HG03097 (cell line): ENCODE results near the gene PWP2.
"Not testable (repeated sequence)": the region's sequence is repeated elsewhere in the genome, so short reads cannot be mapped to it uniquely, and the experiment has no call there.

Source experiments
- ATAC-seq: cut with Tn5 transposase; IDR thresholded peaks from one replicate; pipeline ENCODE4 v1.9.1; 2021; ENCODE audit not compliant: unreplicated experiment, low FRiP score

The PWP2 gene

DNA sequence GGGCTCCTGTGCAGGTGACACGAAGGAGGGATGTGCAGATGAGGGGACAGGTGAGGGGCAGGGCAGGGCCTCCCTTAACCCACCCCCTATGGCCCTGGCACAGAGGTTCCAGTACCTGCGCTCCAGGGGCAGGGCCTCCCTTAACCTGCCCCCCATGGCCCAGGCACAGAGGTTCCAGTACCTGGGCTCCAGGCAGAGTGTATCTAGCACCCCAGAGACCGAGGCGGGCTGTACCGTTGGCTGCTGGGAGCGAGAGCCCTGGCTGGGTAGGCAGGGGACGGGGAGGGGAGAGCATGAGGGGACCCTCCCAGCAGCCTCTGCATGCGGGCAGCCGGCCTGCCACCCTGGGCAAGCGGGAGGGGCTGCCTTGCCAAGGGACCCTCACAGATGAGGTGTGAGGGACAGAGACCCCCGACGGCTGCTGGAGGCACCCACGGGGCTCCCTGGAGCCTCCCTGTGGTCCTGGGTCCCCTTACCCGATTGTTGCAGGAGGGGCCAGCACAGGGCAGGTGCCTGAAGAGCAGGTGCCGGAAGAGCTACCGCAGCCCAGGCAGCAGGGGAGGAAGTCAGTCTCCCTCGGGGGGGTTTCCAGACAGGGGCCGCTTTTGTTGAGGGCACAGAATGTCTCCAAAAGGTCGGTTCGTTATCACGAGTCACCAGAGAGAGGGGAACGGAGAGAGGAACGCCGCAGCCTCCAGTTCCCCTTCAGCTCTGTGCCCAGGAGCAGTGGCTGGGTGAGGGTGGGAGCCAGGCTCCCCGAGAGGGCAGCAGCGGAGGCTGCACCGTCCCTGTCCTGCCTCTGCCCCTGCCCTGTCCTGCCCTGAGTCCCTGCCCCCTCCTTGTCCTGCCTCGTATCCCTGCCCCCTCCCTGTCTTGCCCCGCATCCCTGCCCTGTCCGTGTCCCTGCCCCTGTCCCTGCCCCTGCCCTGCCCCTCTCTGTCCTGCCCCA is 52.4 kb downstream of the PWP2 start:
- not testable (repeated sequence) for ATAC-seq

DNA sequence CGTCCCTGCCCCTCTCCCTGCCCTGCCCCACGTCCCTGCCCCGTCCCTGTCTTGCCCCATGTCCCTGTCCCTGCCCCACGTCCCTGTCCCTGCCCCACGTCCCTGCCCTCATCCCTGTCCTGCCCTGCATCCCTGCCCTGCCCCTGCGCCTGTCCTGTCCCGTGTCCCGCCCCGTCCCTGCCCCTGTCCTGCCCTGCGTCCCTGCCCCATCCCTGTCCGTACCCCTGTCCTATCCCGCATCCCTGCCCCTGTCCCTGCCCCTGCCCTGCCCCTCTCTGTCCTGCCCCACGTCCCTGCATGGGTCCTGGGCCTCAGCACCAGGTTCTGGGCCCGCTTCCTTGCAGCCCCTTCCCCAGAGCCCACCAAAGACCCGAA is 53.1 kb downstream of the PWP2 start:
- ATAC-seq: not testable (repeated sequence)

DNA sequence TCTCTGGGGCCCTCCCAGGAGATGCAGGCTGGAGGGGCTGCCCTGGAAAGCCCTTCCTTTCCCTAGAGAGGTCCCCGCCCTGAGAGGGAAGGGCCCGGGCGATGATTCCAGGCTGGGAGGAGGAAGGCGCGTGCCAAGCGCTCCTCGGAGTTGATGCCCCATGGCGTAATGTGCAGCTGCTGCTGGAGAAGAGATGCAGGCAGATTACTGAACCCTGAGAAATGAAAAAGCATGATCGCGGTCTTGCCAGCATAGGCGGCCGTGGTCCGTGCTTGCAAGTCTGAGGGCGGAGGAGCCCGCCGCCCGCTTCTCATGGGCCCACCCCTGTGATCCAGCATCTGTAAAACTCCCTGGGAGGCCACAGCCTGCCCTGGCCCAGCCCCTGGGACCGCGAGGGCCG is 53.6 kb downstream of the PWP2 start:
- ATAC-seq: not testable (repeated sequence)

DNA sequence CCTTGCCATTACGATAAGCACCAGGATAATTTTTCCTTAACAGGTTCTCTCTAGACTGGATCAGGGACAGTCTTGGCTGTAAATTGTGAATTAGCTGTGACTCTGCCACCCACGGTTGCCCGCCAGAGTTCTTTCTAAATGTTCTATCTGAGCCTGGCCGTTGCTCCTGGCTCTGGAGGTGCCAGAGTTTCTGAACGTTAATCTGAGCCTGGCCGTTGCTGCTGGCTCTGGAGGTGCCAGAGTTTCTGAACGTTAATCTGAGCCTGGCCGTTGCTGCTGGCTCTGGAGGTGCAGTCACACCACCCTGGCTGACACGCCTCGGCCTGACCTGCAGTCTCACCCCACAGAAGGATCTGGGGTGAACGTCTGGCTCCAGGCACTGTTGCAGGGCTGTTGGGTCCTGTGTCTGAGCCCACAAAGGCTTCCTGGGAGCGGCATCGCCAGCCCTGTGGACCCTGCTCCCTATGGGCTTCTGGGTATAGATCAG is 56.0 kb downstream of the PWP2 start:
- not testable (repeated sequence) for ATAC-seq

DNA sequence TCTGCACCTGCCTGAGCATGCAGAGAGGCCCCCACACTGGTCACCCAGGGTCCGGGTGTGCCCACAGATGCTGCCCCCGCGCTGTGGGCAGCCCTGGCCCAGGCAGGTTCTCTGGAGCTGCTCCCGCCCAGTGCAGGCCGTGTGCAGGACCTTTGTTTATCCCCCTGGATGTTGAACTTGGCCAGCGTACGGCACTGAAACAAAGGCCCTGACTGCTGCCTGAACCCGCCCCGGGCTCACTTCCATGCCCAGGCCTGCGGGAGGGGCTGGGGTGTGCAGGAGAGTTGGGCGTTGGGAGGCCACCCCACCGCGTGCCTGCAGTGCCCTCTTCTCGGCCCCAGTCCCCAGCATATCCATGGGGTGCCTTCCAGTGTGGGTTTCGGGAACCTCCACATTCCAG is 58.7 kb downstream of the PWP2 start:
- not testable (repeated sequence) for ATAC-seq

DNA sequence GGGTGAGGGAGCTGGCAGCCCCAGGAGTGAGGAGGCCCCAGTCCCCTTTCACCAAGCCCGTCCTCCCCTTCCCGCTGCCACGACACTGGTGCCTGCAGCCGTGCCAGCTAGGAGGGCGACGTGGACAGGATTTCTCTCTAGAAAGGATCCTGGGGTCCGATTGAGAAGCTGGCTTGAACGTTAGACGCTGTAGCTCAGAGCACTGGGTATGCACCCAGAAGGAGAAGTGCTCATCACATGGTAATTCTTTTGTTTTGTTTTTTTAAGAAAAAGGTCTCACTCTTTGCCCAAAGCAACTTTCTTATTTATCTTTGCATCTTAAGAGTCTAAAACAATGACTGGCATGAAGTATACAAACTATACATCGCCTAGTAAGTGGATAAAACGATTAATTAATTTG is 60.3 kb downstream of the PWP2 start:
- ATAC-seq: not testable (repeated sequence)

DNA sequence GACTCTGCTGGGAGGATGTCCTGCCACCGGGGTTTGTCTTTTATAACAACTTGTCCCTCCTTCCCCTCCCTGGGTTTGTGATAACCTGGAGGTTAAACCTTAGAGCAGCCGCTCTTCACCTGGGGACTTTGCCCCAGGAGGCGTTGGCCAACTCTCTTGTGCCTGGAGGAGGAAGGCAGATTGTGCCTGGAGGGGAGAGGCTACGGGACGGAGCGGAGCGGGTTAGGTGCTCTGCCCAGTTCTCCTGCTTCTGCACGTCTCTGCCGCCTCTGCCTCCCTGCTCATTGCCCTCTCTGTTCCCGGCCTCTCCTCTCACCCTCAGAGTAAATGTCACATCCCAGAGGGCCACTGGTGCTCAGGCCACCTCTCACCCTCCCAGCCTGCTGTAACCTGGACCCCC is 63.1 kb downstream of the PWP2 start:
- not testable (repeated sequence) for ATAC-seq

DNA sequence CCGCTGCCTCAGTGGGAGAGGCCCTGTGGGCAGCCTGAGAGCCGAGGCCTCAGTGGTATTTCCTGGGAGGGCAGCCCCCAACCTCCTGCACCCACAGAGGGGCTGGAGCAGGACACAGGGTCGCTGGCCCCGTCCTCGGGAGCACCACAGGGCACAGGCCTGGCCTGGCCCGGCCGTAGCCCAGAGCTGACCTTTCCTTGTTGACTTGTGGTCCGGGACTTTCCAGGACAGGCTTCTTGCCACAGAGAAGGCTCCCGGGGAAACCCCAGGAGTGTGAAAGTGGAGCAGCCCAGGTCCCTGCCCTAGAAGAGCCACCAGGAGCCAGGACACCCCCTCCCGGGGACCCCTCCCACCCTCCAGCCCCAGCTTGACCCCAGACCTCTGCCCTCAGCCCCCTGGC is 63.7 kb downstream of the PWP2 start:
- ATAC-seq: not testable (repeated sequence)

DNA sequence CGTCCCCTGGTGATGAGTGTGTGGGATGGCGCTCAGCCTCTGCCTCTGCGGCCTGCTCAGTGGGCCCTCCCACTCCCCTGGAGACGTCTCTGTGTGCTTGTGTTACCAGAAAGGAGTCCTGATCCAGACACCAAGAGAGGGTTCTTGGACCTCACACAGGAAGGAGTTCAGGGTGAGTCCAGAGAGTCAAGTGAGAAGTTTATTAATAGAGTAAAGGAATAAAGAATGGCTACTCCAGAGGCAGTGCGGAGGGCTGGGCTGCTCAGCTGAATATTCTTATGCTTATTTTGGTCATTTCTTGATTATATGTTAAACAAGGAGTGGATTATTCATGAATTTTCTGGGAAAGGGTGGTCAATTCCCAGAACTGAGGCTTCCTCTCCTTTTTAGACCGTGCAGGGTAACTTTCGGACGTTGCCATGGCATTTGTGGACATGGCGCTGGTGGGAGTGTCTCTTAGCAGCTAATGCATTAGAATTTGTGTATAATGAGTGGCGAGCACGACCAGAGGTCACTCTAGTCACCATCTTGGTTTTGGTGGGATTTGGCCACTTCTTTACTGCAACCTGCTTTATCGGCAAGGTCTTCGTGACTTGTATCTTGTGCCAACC is 64.9 kb downstream of the PWP2 start:
- ATAC-seq: not testable (repeated sequence)

DNA sequence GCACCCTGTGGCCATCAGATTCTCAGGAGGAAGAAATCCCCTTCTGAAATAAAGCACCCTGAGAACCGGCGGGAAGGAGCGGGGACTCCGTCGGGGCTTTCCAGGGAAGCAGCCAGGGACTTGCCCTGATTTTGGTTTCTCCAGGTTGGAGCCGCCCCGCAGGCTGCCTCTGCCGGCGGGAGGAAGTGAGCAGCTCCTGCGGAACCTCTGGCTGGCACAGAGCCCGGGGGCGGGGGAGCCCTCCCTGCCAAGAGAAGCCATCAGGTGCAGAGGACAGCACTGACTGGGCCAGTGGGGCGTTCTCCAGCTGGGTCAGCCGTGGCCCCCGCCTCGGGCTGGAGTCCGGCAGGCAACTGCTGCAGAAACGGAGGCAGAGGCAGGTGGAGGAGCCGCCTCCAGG is 65.5 kb downstream of the PWP2 start:
- ATAC-seq: not testable (repeated sequence)

DNA sequence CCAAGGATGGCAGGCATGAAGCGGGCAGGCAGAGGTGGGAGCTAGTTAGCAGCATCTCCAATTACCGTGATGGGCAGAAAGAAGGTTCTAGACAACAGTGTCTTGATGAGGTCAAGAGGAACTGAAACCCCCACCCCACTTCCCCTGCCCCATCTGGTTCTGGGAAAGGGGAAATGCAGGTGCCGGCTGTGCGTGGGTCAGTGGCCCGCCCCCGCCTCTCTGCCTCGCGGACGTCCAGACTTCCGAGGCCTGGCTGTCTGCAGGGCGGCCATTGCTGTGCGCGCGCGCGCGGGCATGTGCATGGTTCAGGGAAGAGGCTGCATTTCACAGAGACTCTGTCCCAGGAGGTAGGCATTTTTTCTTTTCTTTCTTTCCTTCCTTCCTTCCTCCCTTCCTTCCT is 68.0 kb downstream of the PWP2 start:
- not testable (repeated sequence) for ATAC-seq

DNA sequence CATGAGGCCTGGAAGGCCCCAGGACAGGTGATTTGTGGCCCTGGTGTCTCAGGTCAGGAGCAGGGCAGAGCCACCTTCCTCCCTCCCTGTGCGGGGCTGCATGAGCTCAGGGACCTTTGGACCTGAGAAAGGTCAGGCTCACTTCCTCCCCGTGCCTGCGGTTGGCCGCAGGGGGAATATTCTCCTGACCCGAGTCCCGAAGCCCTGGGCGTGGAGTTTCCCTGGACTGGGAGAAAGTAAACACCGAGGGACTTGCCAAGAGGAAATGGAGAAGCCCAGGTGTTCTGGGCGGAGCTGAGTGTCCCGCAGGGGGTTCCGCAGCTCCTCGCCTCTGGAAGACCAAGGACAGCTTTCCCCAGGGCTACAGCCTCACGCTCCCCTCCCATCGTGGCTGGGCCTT is 68.9 kb downstream of the PWP2 start:
- ATAC-seq: not testable (repeated sequence)
